NCI-H1092 (cell line): Measurements from ENCODE around the gene TNS1.

Experiments
- DNase-seq: peaks from one replicate; lab custom pipeline; 2025; lab: John Stamatoyannopoulos, UW

TNS1 gene

DNA sequence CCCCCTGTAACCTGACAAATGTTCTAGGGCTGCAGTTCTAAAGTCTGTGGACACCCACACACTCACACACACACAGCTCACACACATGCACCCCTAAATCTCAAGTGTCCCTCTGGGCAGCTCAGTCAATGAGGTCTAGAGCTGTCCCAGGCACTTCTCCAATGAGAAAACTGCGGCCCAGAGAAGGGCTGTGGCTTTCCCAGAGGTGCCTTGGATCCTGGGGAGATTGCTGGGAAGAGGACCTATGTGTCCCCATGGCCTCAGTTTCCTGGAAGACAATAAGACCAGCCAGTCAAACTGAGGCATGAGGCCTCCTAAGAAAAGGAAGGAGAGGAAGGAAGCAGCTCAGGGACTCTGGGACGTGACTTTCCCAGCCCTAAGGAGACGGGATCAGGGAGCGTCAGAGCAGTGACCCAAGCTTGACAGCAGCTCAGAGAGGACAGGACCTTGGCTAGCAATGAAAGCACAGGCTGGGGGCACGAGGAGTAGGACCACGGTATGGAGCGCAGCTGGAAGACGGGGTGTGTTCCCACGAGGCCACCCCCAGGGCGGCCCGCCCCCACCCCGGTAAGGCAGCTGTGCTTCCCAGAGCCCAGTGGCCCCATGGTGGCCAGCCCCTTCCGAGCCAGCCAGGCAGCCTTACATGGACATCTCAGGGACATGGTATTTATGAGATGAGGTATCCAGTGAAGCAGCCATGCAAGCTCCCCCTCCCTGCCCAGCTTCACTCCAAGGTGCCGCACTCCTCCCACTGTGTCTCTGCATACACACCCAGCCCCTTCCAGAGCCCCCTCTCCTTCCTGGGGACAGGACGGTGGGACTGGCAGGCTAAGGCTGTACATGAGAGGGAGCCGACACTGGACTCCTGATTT lies 46.0 kb downstream of the TNS1 start:
- no peak for DNase-seq

DNA sequence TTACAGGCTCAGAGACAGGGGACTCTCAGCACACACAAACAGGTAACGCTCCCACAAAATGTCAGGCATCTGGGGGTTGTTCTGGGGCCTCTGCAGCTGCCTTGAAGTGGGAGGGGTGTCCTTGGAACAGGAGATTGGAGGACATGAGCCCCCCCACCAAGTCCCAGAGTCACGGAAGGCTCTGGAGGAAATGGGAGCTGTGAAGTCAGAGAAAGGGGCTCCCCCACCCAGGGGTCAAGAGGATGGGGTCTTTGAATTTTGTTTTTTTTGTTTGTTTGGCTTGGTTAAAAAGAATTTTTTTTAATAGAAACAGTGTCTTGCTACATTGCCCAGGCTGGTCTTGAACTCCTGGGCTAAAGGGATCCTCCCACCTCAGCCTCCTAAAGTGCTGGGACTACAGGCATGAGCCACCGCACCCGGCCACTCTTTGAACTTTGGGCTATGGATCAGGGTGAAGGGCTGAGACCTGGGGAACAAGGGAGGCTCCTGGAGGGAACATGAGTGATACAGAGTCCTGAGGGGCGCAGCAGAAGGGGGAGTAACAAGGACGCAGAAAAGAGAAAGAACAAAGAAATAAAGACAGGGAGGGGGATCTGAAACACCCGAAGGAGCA lies 46.8 kb downstream of the TNS1 start:
- no peak for DNase-seq

GRCh38 chr2:217954971-217955740 lies 47.6 kb downstream of the TNS1 start:
- DNase-seq, result no peak

GRCh38 chr2:217954469-217954868 lies 48.3 kb downstream of the TNS1 start:
- no peak for DNase-seq

- no peak for DNase-seq
Measured at GRCh38 chr2:217954051-217954450, 48.7 kb downstream of the TNS1 start.

- no peak for DNase-seq
Measured at GRCh38 chr2:217953531-217953932, 49.3 kb downstream of the TNS1 start.

DNA sequence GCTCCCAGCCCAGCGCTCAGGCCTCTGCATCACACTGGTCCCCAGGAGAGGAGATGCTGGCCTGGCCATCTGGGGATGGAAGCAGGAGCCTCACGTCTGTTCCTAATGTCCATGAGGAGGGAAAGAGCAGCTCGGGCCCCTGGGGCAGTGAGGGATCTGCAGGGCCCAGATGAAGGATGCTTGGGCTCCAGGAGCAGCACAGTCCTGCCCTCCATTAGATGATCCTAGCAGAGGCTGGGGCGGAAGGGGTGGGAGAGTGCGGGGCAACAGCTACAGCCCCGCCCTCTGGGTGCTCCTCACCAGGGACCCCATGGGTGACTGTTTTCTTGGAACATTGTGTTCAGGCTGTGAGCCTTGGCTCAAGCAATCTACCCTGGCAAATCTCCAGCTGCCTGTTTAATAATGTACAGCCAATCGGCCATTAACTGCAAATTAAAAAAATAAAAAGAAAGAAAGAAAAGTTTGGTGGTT lies 49.7 kb downstream of the TNS1 start:
- DNase-seq, result no peak

DNA sequence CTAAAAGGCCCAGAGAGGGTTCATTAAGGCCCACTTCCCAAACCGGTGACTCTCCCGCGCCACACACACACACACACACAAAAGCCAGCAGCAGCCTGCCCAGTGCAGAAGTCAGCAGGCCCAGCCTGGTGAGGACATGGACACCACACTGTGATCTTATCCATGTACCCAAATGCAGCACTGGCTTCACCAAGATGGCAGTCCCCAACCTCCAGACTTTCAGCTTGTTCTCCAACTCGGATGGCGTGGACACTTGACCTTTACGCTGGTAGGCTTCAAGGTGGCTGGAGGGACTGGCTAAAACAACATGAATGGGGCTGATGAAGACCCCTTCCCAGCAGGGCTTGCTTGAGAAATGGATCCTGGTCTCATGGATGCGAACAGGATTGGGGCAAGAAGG lies 50.4 kb downstream of the TNS1 start:
- DNase-seq, result no peak

- no peak for DNase-seq
Measured at GRCh38 chr2:217951521-217952247, 51.1 kb downstream of the TNS1 start.

DNA sequence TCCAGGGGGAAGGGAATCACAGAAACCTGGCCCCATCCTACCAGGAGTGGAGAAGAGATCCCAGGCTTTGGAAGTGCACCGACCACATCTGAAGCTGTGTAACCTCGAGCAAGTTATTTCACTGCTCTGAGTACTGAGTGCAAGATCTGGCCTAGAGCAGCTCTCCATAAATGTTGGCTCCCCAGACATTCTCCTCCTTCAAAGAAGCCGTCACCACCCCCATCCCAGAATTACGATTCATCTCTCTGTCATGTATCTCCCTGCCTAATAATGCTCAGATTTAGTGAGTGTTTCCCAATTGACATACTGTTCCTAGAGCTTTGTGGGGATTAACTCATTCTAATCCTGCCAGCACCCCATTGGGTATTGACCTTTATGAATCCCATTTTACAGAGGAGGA lies 51.7 kb downstream of the TNS1 start:
- no peak for DNase-seq

DNA sequence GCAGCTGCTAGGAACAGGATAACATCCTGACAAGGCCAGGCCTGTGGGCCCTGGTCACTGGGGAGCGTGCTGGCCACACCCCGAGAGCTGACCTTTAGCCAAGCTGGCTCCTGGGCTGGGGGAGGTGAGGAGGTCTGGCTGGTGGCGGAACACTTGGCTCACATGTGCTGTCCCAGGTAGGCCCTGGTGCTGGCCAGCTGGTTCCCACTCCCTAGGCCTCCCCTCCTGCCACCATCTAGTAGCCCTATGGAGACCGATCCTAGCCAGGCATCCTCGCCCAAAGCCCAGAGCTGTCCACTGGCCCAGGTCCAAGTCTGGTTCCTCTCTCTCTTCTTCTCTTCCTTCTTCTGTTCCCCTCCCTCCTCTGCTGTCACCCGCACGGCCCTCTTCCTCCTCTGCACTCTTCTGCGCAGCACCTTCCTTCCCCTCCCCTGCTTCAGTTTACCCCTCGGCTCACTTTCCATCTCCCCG lies 52.4 kb downstream of the TNS1 start:
- no peak for DNase-seq

- DNase-seq, result no peak
Measured at GRCh38 chr2:217949447-217949846, 53.3 kb downstream of the TNS1 start.

- DNase-seq, result no peak
Measured at GRCh38 chr2:217948897-217949296, 53.9 kb downstream of the TNS1 start.

DNA sequence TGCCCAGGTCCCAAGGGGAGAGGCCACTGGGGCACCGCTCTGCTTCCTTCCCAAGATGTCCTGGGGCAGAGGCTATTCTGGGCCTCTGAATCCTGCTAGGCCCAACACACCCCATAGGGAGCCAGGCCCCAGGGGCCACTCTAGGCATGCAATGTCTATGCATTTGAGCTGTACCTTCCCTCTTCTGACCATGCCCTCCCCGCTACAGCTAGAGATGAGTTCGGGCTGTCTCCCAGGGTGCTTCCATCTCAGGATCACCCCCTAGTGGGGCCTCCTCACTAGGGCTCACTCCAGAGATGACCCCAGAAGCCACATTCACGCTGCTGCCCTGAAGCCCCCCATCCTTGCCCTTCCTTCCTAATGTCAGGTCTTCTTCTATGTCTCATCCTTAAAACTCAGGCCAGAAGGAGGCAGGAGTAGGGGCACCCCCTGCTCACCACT lies 54.4 kb downstream of the TNS1 start:
- DNase-seq, result no peak

DNA sequence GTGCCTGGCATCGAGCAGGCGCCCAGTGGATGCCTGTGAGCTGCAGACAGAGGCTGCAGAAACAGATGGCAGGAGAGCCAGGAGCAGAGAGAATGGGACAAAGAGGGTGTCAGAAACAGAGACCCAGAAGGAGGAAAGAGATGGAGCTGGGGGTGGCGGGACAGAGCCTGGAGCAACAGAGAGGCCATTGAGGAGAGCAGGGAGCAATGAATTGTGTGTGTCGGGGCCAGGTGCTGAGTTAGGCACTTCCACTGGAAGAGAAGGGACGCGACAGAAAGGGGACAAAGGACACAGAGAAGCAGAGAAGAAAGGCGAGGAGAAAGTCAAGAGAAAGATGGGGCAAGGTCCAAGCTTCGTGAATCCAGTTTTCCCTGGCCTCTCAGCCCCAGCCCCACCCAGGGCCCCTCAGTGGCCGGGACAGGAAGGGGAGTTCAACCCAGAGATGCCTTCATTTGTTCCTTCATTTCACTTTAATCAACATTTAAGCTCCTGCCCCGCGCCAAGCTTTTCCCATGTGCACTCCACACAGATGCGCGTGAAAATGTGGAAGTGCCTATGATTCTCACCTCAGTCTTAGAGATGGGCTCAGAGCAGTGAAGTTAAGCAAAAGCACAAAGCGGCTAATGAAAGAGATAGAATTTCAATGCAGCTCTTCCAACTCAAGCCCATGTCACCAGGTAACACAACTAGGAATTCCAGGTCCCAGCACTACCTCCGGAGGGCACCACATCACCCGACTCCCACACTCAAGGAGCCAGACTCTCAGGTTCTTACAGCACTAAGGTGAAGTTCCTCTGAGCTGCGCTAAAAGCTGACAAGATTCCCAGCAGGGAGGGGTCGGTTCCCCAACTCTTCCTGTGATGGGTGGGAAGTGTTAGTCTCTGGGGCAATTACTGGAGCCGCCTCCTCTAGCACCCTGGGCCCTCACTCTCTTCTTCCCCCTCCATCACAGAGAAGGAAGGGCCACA lies 55.1 kb downstream of the TNS1 start:
- no peak for DNase-seq

- no peak for DNase-seq
Measured at GRCh38 chr2:217946051-217946450, 56.7 kb downstream of the TNS1 start.

DNA sequence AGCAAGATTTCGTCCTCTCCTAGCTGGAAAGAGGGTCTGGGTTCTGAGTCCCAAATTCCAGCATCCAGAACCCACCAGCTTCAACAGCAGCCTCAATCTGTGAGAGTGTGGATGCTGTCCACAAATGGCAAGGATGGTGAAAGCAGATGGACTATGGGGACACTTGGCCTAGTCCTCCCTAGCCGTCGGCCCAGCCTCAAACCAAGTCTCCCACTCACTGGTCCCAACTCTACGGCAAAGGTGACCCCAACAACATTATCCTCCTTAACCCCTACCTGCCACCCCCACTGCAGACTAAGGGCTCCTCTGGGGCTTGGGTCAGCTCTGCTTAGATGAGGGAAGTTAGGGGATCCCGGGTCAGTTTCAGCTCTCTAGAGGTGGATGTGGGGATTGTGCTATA lies 57.3 kb downstream of the TNS1 start:
- no peak for DNase-seq

GRCh38 chr2:217944923-217945322 lies 57.9 kb downstream of the TNS1 start:
- DNase-seq, result no peak

- no peak for DNase-seq
Measured at GRCh38 chr2:217944366-217944765, 58.4 kb downstream of the TNS1 start.

- no peak for DNase-seq
Measured at GRCh38 chr2:217943446-217944321, 59.1 kb downstream of the TNS1 start.
